ENCODE results near the gene PPM1G. TPM values are rescaled to one million over a fixed set of nuclear protein-coding genes. Genes with fewer than 3 reads are reported as not detected.
A peak's percentile ranks its signal among the peaks of the same experiment; 100 is the strongest.

Gene PPM1G
- total RNA-seq, 2 donors from 2014 or later = 50.9 to 73.4 TPM

DNA sequence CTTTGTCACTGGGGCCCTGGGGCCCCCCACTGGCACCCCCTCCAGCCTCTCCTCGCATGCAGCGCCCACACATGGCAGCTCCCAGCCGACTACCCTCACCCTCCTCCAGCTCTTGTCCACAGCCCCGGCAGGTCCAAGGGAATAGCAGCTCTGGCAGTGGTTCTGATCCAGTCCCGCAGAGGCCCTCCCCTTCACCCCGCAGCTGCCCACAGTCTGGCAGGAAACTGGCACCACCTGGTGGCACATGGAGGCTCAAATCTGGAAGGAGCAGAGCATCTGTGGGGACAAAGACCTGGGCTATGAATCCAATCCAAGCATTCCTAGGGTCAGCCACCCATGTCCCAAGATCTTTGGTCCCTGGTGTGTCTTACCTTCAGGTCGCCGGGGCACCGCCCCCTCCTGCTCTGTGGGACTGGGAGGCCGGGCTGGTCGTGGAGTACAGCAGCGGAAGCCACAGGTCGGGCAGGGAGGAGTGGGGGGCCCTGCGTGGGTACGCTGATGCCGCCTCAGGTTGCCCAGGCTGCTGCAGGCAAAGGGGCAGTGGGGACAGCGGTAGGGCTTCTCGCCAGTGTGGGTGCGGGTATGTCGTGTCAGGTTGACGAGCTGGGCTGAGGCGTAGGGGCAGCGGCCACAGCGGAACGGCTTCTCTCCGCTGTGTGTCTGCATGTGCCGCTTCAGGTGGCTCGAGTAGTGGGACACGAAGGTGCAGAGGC lies 31.1 kb downstream of the PPM1G start:
- peak in 1 of 2 donors; percentile 29 for DNase-seq
- ATAC-seq = no peak
- intact Hi-C loops (cut with DNase I, micrococcal nuclease) = no loop called here

DNA sequence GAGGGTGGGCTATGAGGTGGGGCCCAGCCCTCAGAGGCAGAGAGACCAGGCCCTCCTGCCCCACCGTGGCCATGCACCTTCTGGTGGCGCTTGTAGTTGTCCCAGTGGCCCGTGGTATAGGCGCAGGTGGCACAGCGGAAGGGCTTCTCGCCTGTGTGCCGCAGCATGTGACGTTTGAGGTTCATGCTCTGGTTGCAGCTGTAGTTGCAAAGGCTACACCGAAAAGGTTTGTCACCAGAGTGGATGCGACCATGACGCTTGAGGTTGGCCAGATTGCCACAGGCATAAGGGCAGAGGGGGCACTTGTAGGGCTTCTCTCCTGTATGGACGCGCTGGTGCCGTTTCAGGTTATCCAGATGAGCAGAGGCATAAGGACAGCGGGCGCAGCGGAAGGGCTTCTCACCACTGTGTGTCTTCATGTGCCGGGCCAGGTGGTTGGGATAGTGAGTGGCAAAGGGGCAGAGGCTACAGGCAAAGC lies 31.7 kb downstream of the PPM1G start:
- intact Hi-C loops (cut with DNase I, micrococcal nuclease) = no loop called here
- ATAC-seq (no peak), DNase-seq (no peak)

- intact Hi-C loops (cut with DNase I, micrococcal nuclease) = no loop called here
- DNase-seq = no peak
- ATAC-seq = no peak
Measured at GRCh38 chr2:27376866-27377617, 32.3 kb downstream of the PPM1G start.

- DNase-seq (no peak), ATAC-seq (no peak)
- intact Hi-C loops (cut with DNase I, micrococcal nuclease) = no loop called here
Measured at GRCh38 chr2:27376151-27376865, 33.1 kb downstream of the PPM1G start.

DNA sequence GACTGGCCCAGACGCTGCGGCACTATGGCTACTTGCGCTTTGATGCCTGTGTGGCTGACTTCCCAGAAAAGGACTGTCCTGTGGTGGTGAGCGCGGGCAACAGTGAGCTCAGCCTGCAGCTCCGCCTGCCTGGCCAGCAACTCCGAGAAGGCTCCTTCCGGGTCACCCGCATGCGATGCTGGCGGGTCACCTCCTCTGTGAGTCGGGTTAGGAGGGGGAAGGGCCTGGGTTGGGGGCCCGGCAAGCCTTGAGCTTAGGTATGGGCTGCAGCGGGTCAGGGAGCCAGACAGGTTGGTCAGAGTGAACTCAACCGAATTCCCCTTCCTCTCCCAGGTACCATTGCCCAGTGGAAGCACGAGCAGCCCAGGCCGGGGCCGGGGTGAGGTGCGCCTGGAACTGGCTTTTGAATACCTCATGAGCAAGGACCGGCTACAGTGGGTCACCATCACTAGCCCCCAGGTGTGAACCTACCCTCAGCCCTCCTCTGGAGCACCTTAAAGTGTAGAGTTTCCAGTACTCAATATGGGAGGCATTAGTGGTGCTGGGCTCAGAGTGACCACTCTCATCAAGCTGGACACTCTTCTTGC lies 33.8 kb downstream of the PPM1G start:
- intact Hi-C loops (cut with DNase I, micrococcal nuclease) = no loop called here
- DNase-seq = no peak
- ATAC-seq = no peak

- ATAC-seq (no peak), DNase-seq (no peak)
- intact Hi-C loops (cut with DNase I, micrococcal nuclease) = no loop called here
Measured at GRCh38 chr2:27373567-27373966, 35.8 kb downstream of the PPM1G start.

GRCh38 chr2:27372937-27373336 lies 36.5 kb downstream of the PPM1G start:
- no peak for DNase-seq
- intact Hi-C loops (cut with DNase I, micrococcal nuclease) = no loop called here
- ATAC-seq = no peak

DNA sequence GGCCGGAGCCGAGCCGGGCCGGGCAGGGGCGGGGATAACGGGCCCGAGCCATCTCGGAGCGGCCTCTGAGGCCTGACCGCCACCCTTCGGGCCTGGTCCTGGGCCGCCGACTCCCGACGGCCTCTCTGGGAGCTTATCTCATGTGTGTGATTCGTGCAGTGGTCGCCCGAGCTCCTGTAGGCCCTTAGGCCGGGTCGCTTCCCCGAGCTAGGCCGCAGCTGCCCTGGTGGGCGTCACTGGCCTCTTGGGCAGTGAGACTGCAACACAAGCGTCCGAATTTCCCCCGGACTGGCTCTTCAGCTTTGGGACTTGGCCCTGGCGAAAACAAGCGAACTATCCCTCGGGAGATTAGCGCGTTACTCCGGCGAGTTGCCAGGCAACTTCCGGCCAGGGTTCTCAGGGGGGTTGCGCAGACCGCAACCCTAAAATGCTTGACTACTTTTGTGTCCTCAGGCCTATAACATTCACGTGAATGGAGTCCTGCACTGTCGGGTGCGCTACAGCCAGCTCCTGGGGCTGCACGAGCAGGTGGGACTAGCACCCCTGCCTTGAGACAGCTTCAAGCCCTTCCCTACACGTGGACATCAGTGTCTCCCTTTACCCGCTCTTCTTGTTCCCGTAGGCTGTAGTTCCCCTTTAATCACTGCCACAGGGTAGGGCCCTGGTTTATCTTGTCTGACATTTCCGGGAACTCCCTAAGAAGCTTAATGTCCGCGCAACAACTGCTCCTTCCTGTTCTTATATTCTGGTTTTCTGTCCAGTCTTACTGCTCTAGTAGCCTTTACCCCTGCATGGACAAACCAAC lies 38.4 kb downstream of the PPM1G start:
- DNase-seq (peak; percentile 46 to 53), ATAC-seq (peak; percentile 60)
- intact Hi-C loops (cut with DNase I, micrococcal nuclease) = no loop called here

GRCh38 chr2:27370026-27370815 lies 39.2 kb downstream of the PPM1G start, which contains the start of the genes EIF2B4 and SNX17:
TSS of gene EIF2B4 (minus strand) at chr2:27370338. CDS start at chr2:27370314, 24 bp downstream.
TSS of gene SNX17 (plus strand) at chr2:27370616. CDS start at chr2:27370744, 128 bp downstream.
- DNase-seq (peak; percentile 99), ATAC-seq (peak; percentile 87)
- intact Hi-C loops (cut with DNase I, micrococcal nuclease) = no loop called here

DNA sequence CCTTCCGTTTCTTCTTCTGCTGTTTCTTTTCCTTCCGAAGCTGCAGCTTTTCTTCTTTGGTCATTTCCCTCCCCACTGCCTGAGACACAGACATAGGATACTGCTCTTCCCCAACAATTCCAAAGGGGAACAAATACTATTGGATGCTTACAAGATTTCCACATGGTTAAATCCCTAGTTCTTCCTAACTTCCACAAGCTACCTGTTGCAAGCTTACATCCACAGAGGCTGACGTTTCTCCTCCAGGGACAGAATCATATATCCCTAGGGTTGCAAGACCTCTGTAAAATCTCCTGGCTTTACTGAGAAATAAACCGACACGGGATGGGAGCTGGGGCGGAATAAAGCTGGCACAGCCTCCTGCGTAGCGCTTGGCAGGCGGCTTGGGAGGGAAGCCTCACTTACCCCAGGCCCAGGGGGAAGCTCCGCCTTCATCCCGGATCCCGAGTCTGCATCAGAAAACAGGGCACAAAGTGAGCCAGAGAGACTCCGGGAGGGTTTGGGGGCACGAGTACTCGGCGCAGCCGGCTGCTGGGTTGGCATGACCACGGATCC lies 39.8 kb downstream of the PPM1G start:
- ATAC-seq = peak; percentile 39
- intact Hi-C loops (cut with DNase I, micrococcal nuclease) = no loop called here

GRCh38 chr2:27363933-27364332 lies 45.5 kb downstream of the PPM1G start:
- DNase-seq = no peak
- ATAC-seq = peak; percentile 15
- intact Hi-C loops (cut with DNase I, micrococcal nuclease) = no loop called here

More for the DNA sequence above, 39.8 kb downstream of the PPM1G start:
- DNase-seq = peak in 1 of 2 donors; percentile 66

DNA sequence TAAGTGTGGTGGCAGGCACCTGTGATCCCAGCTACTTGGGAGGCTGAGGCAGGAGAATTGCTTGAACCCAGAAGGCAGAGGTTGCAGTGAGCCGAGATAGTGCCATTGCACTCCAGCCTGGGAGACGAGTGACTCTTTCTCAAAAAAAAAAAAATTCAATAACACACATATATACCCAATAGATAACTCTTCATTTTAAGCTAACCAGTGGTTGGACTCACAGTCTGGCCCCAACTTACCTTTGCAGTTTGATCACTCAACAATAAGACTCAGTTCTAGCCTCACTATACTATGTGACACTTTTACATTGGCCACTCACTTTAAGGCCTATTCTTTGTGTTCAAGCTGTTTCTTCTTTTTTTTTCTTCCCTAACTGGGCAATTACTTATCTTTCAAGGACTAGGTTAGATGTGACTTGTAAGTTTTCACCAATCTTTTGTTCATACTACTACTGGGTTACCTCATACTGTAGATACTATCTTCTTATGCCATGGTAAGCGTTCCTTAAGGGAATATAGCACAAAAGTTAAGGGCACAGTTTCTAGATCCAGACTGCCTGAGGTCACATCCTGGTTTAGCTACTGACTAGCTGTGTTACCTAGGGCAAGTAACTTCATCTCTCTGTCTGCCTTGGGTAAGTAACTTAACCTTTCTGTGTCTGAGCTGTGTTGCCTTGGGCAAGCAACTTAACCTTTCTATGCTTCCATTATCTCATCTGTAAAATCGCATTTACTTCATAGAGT lies 46.5 kb downstream of the PPM1G start:
- intact Hi-C loops (cut with DNase I, micrococcal nuclease) = no loop called here
- DNase-seq (no peak), ATAC-seq (peak; percentile 8)

GRCh38 chr2:27356382-27357181 lies 52.8 kb downstream of the PPM1G start, which contains the start of gene GTF3C2:
TSS of gene GTF3C2 (minus strand) at chr2:27356764. CDS start at chr2:27343554, 13,210 bp downstream.
- intact Hi-C loops (cut with DNase I, micrococcal nuclease) = no loop called here
- ATAC-seq (peak; percentile 88), DNase-seq (peak; percentile 95)

DNA sequence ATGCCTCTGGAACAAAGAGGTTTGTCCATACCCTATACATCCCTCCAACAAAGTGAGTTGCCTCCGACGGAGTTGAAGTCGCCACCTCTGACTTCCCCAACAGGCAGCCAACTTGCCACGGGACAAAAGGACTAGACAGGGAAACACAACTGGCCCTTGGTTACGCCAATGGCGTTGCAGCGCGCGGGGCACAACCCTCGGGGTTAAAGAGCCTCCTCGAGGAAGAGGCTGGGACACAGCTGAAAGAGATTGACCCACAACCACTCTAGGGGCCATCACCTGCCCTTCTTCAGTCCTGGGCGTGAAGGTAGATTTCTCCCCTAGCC lies 53.4 kb downstream of the PPM1G start:
- ATAC-seq (peak; percentile 61), DNase-seq (peak; percentile 76 to 77)
- intact Hi-C loops (cut with DNase I, micrococcal nuclease) = no loop called here

- ATAC-seq (no peak), DNase-seq (no peak)
- intact Hi-C loops (cut with DNase I, micrococcal nuclease) = no loop called here
Measured at GRCh38 chr2:27354597-27354927, 54.8 kb downstream of the PPM1G start.
